SU-DHL-6 (cell line): ENCODE data around the gene SRSF9.

Experiments
- CTCF ChIP-seq: fragments of 200-600 bp; sonication (generic); IDR thresholded peaks from one replicate; pipeline ENCODE4 v1.5.1; 2017; ENCODE audit warnings: antibody characterized with exemption, mild to moderate bottlenecking, low read length, moderate library complexity; ENCODE audit not compliant: insufficient read depth, poor library complexity, severe bottlenecking
- EZH2phosphoT487 ChIP-seq: fragments of 200-600 bp; sonication (generic), shearing (Covaris generic); conservative IDR thresholded peaks from 2 replicates; pipeline ENCODE4 v1.6.1; 2018; ENCODE audit warnings: mild to moderate bottlenecking, antibody characterized with exemption, low read length, moderate library complexity, mixed read lengths

- TF ChIP-seq CTCF (no peak), EZH2phosphoT487 (no peak)
Measured at GRCh38 chr12:120429368-120429767, 40.2 kb downstream of the SRSF9 start.
